Stimulated activated memory B cell treated with anti-CD40 and anti-IgM and Interleukin-4, amounts not matched to agents 10 μg/mL and 1 μg/mL and 100 μg/mL, for 72 hours (primary cell): ENCODE measurements around the gene CNP.
A peak's percentile ranks its signal among the peaks of the same experiment; 100 is the strongest.

Source experiments
- ATAC-seq: fragments of 150-1000 bp; cut with Tn5 transposase; 2 replicates; pipeline ENCODE4 v1.10.0; 2021
- H3K27ac Mint-ChIP-seq: one replicate; pipeline ENCODE4 v1.8.0; 2022; ENCODE audit warnings: mild to moderate bottlenecking, mixed read lengths
- H3K27me3 Mint-ChIP-seq: one replicate; pipeline ENCODE4 v1.8.0; 2022; ENCODE audit warnings: mixed read lengths
- H3K36me3 Mint-ChIP-seq: one replicate; pipeline ENCODE4 v1.8.0; 2022; ENCODE audit warnings: mixed read lengths
- H3K4me1 Mint-ChIP-seq: one replicate; pipeline ENCODE4 v1.8.0; 2022; ENCODE audit warnings: mixed read lengths
- H3K4me3 Mint-ChIP-seq: one replicate; pipeline ENCODE4 v1.8.0; 2022; ENCODE audit warnings: mild to moderate bottlenecking, moderate library complexity, mixed read lengths
- H3K9me3 Mint-ChIP-seq: one replicate; pipeline ENCODE4 v1.8.0; 2022; ENCODE audit warnings: mixed read lengths

The CNP gene

GRCh38 chr17:42023524-42024349 is 57.1 kb downstream of the CNP start:
- no peaks in the 10 kb centered on the region for H3K9me3 Mint-ChIP-seq
- no peak overlapping the region for H3K4me3 Mint-ChIP-seq
- H3K4me1 Mint-ChIP-seq: peaks cover 56% of the 10 kb centered on the region
- H3K36me3 Mint-ChIP-seq: peaks cover 36% of the 10 kb centered on the region
- ATAC-seq: no peak
- peaks cover 7% of the 10 kb centered on the region for H3K27me3 Mint-ChIP-seq
- H3K27ac Mint-ChIP-seq: peak overlapping the region; percentile 83

- H3K27me3 Mint-ChIP-seq: peaks cover 12% of the 10 kb centered on the region
- no peaks in the 10 kb centered on the region for H3K9me3 Mint-ChIP-seq
- H3K27ac Mint-ChIP-seq: peak overlapping the region; percentile 83
- H3K36me3 Mint-ChIP-seq: peaks cover 36% of the 10 kb centered on the region
- H3K4me3 Mint-ChIP-seq: peak overlapping the region; percentile 38
- peaks cover 45% of the 10 kb centered on the region for H3K4me1 Mint-ChIP-seq
- ATAC-seq: no peak
Measured at GRCh38 chr17:42025191-42025579, 58.6 kb downstream of the CNP start.

- Mint-ChIP-seq H3K27me3 (peaks cover 12% of the 10 kb centered on the region), H3K27ac (no peak overlapping the region), H3K4me1 (peaks cover 37% of the 10 kb centered on the region), H3K4me3 (no peak overlapping the region), H3K9me3 (no peaks in the 10 kb centered on the region), H3K36me3 (peaks cover 36% of the 10 kb centered on the region)
- no peak for ATAC-seq
Measured at GRCh38 chr17:42025936-42026335, 59.3 kb downstream of the CNP start.

- H3K27ac Mint-ChIP-seq: no peak overlapping the region
- peaks cover 28% of the 10 kb centered on the region for H3K36me3 Mint-ChIP-seq
- no peak for ATAC-seq
- H3K4me1 Mint-ChIP-seq: peaks cover 27% of the 10 kb centered on the region
- peaks cover 12% of the 10 kb centered on the region for H3K27me3 Mint-ChIP-seq
- no peaks in the 10 kb centered on the region for H3K9me3 Mint-ChIP-seq
- H3K4me3 Mint-ChIP-seq: no peak overlapping the region
Measured at GRCh38 chr17:42026857-42027589, 60.4 kb downstream of the CNP start.
